Measurements from ENCODE around the gene ANKRD52.

DNA sequence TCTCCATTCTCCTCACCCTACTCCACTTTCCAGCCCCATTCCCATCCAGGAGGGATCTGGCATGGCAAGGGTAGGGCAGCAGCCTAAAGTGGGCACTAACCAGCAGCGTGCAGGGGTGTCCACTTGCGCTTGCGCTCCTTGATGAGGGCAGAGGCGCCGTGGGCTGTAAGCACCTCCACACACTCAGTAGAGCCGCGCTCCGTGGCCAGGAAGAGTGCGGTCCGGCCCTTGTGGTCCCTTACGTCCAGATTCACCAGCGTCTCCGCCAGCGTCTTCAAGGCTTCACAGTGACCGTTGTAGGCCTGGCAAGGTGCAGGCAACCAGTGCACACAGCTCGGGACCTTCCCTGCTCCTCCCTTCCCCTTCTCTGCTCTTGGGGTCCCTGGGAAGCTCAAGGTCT, 10.3 kb downstream of the ANKRD52 start:
- TF ChIP-seq PPARA (CRISPR knock-in tag; IDR thresholded peaks at IDR 0.05; ENCODE audit: borderline replicate concordance): no peak
- TF ChIP-seq, protein P1, sequence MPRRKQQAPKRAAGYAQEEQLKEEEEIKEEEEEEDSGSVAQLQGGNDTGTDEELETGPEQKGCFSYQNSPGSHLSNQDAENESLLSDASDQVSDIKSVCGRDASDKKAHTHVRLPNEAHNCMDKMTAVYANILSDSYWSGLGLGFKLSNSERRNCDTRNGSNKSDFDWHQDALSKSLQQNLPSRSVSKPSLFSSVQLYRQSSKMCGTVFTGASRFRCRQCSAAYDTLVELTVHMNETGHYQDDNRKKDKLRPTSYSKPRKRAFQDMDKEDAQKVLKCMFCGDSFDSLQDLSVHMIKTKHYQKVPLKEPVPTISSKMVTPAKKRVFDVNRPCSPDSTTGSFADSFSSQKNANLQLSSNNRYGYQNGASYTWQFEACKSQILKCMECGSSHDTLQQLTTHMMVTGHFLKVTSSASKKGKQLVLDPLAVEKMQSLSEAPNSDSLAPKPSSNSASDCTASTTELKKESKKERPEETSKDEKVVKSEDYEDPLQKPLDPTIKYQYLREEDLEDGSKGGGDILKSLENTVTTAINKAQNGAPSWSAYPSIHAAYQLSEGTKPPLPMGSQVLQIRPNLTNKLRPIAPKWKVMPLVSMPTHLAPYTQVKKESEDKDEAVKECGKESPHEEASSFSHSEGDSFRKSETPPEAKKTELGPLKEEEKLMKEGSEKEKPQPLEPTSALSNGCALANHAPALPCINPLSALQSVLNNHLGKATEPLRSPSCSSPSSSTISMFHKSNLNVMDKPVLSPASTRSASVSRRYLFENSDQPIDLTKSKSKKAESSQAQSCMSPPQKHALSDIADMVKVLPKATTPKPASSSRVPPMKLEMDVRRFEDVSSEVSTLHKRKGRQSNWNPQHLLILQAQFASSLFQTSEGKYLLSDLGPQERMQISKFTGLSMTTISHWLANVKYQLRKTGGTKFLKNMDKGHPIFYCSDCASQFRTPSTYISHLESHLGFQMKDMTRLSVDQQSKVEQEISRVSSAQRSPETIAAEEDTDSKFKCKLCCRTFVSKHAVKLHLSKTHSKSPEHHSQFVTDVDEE (CRISPR knock-in tag; IDR thresholded peaks at IDR 0.05): no peak
- no peak for TF ChIP-seq SNAI2 (CRISPR knock-in tag; IDR thresholded peaks at IDR 0.05)
- TF ChIP-seq, protein P2, sequence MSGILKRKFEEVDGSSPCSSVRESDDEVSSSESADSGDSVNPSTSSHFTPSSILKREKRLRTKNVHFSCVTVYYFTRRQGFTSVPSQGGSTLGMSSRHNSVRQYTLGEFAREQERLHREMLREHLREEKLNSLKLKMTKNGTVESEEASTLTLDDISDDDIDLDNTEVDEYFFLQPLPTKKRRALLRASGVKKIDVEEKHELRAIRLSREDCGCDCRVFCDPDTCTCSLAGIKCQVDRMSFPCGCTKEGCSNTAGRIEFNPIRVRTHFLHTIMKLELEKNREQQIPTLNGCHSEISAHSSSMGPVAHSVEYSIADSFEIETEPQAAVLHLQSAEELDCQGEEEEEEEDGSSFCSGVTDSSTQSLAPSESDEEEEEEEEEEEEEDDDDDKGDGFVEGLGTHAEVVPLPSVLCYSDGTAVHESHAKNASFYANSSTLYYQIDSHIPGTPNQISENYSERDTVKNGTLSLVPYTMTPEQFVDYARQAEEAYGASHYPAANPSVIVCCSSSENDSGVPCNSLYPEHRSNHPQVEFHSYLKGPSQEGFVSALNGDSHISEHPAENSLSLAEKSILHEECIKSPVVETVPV (CRISPR knock-in tag; IDR thresholded peaks at IDR 0.05): no peak
- no peak for TF ChIP-seq BACH2 (CRISPR knock-in tag; IDR thresholded peaks at IDR 0.05; ENCODE audit: borderline replicate concordance)
- no peak for TF ChIP-seq ARNTL (CRISPR knock-in tag; IDR thresholded peaks at IDR 0.05; ENCODE audit: borderline replicate concordance, low read depth)
- TF ChIP-seq RARB (CRISPR knock-in tag; IDR thresholded peaks at IDR 0.05): no peak
- no peak for TF ChIP-seq CSDC2 (CRISPR knock-in tag; IDR thresholded peaks at IDR 0.05)
- TF ChIP-seq, protein P3, sequence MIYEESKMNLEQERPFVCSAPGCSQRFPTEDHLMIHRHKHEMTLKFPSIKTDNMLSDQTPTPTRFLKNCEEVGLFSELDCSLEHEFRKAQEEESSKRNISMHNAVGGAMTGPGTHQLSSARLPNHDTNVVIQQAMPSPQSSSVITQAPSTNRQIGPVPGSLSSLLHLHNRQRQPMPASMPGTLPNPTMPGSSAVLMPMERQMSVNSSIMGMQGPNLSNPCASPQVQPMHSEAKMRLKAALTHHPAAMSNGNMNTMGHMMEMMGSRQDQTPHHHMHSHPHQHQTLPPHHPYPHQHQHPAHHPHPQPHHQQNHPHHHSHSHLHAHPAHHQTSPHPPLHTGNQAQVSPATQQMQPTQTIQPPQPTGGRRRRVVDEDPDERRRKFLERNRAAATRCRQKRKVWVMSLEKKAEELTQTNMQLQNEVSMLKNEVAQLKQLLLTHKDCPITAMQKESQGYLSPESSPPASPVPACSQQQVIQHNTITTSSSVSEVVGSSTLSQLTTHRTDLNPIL (CRISPR knock-in tag; IDR thresholded peaks at IDR 0.05; ENCODE audit: low read depth): no peak

All from SK-N-SH treated with all-trans-retinoic acid at 6 μM for 48 hours (cell line).